HepG2 (cell line): ENCODE data around the gene SOX13. TPM values are rescaled to one million over a fixed set of nuclear protein-coding genes. Genes with fewer than 3 reads are reported as not detected.

Experiments used
- ATAC-seq: fragments of 200-7000 bp; cut with Tn5 transposase; 3 replicates; pipeline ENCODE4 v1.9.1; 2020; ENCODE audit warnings: mild to moderate bottlenecking, moderate library complexity
- BruUV-seq: library from RNA; stranded (reverse); fragments of 400-500 nt; replicated peaks from 2 replicates; lab custom pipeline; 2021; lab: Mats Ljungman, UMichigan
- CTCF ChIA-PET: fragments of 300-600 bp; formaldehyde crosslinking; extraction: SDS; loops from one replicate; lab custom pipeline; 2021; ENCODE audit warnings: low total read pairs, inconsistent platforms, low intra/inter-chr PET ratio; lab: Yijun Ruan, JAX
- POLR2A ChIA-PET: fragments of 350-600 bp; sonication (Branson Sonifier 250); formaldehyde crosslinking; loops from one replicate; lab custom pipeline; 2020; ENCODE audit warnings: antibody characterized with exemption, inconsistent platforms; lab: Yijun Ruan, JAX
- DNase-seq: peaks from one replicate; pipeline ENCODE4 v3.0.0-alpha.2; 2015; ENCODE audit warnings: low spot score
- FAIRE-seq: peaks from 3 replicates; lab custom pipeline; 2011; peaks lifted over from hg19 to GRCh38; lab: Jason Lieb, UNC
- H2AFZ ChIP-seq: one replicate; pipeline ENCODE4 v1.6.1; 2011; ENCODE audit warnings: low read length, inconsistent platforms
- H3K27ac ChIP-seq: fragments of 300-600 bp; 3 replicates; pipeline ENCODE4 v1.8.0; 2011; ENCODE audit warnings: mixed run types, mild to moderate bottlenecking, mixed read lengths, low read length, inconsistent platforms; ENCODE audit not compliant: insufficient read depth; ENCODE audit errors: extremely low read length
- H3K27me3 ChIP-seq, 2 experiments: fragments of 200-600 bp in 1 of 2; 2 replicates in 1 of 2; 3 replicates in 1 of 2; pipeline versions ENCODE4 v1.6.0 to v1.8.0; 2011; ENCODE audit warnings: low read length in 2 of 2, mild to moderate bottlenecking in 2 of 2, moderate library complexity in 2 of 2, inconsistent platforms in 1 of 2; ENCODE audit not compliant: insufficient read depth in 2 of 2, control insufficient read depth in 1 of 2
- H3K36me3 ChIP-seq, 2 experiments: fragments of 200-600 bp in 1 of 2; replicated peaks in 1 of 2; 2 replicates in 1 of 2; 3 replicates in 1 of 2; pipeline versions ENCODE4 v1.5.1 to v1.8.0; 2011; ENCODE audit warnings: low read length in 2 of 2, inconsistent platforms in 1 of 2; ENCODE audit not compliant: insufficient read depth in 2 of 2, control insufficient read depth in 1 of 2
- H3K4me1 ChIP-seq: 2 replicates; pipeline ENCODE4 v1.5.1; 2012; ENCODE audit warnings: low read length, inconsistent platforms; ENCODE audit not compliant: insufficient read depth
- H3K4me2 ChIP-seq: 2 replicates; pipeline ENCODE4 v1.6.0; 2011; ENCODE audit warnings: low read depth, low read length, inconsistent platforms
- H3K4me3 ChIP-seq, 3 experiments: fragments of 200-600 bp in 1 of 3; sonication (generic), shearing (Covaris generic) in 1 of 3; replicated peaks in 1 of 3; 2 replicates each; pipeline ENCODE4 v1.5.1; 2011 to 2016; ENCODE audit warnings: low read length in 3 of 3, inconsistent platforms in 2 of 3, low read depth in 2 of 3, mild to moderate bottlenecking in 2 of 3, control low read depth in 1 of 3, mixed read lengths in 1 of 3; ENCODE audit not compliant: insufficient read depth in 1 of 3
- H3K79me2 ChIP-seq: one replicate; pipeline ENCODE4 v1.6.1; 2011; ENCODE audit warnings: low read length, inconsistent platforms; ENCODE audit not compliant: insufficient read depth
- H3K9ac ChIP-seq: 2 replicates; pipeline ENCODE4 v1.6.0; 2011; ENCODE audit warnings: mild to moderate bottlenecking, low read depth, low read length, inconsistent platforms; ENCODE audit not compliant: insufficient read depth
- H3K9me3 ChIP-seq: 2 replicates; pipeline ENCODE4 v1.5.1; 2012; ENCODE audit warnings: mild to moderate bottlenecking, low read length
- H4K20me1 ChIP-seq: 2 replicates; pipeline ENCODE4 v1.6.0; 2011; ENCODE audit warnings: inconsistent platforms, mild to moderate bottlenecking, low read length, moderate library complexity; ENCODE audit not compliant: insufficient read depth
- AHR ChIP-seq: IDR thresholded peaks from 2 replicates; pipeline ENCODE4 v1.6.1; 2018; ENCODE audit warnings: missing genetic modification reagents, missing compliant biosample characterization
- CREB1 ChIP-seq, 2 experiments: fragments of 450-650 bp in 1 of 2; IDR thresholded peaks; 2 replicates each; pipeline ENCODE4 v1.6.1; 2016 to 2017; ENCODE audit warnings: control low read depth in 1 of 2, mild to moderate bottlenecking in 1 of 2, missing compliant biosample characterization in 1 of 2, missing genetic modification characterization in 1 of 2
- KDM5B ChIP-seq: sonication (generic); formaldehyde crosslinking; IDR thresholded peaks from 2 replicates; pipeline ENCODE4 v1.4.0; 2020; ENCODE audit warnings: missing genetic modification reagents, mild to moderate bottlenecking, borderline replicate concordance
- NFRKB ChIP-seq: fragments of 450-650 bp; IDR thresholded peaks from 2 replicates; pipeline ENCODE4 v1.6.1; 2017
- PHB2 ChIP-seq: fragments of 450-650 bp; IDR thresholded peaks from 2 replicates; pipeline ENCODE4 v1.6.1; 2018; ENCODE audit not compliant: partially characterized antibody
- RBAK ChIP-seq: sonication (generic); formaldehyde crosslinking; IDR thresholded peaks from 2 replicates; pipeline ENCODE4 v1.5.1; 2020; ENCODE audit warnings: mild to moderate bottlenecking, missing genetic modification reagents
- RBFOX2 ChIP-seq: fragments of 200-400 bp; formaldehyde crosslinking; IDR thresholded peaks from 2 replicates; pipeline ENCODE4 v1.6.1; 2017; ENCODE audit warnings: low read depth, mild to moderate bottlenecking, low read length
- RBM22 ChIP-seq: fragments of 200-400 bp; formaldehyde crosslinking; optimal IDR thresholded peaks from 2 replicates; pipeline ENCODE3; 2017; ENCODE audit warnings: mild to moderate bottlenecking, low read length, moderate library complexity
- RXRA ChIP-seq: sonication (generic); formaldehyde crosslinking; IDR thresholded peaks from 2 replicates; pipeline ENCODE4 v1.5.1; 2020; ENCODE audit warnings: missing genetic modification reagents
- ZNF160 ChIP-seq: sonication (generic); formaldehyde crosslinking; IDR thresholded peaks from 2 replicates; pipeline ENCODE4 v1.8.0; 2022; ENCODE audit warnings: mild to moderate bottlenecking, inconsistent platforms, missing genetic modification reagents
- ZNF251 ChIP-seq: sonication (generic); formaldehyde crosslinking; IDR thresholded peaks from 2 replicates; pipeline ENCODE4 v1.9.0; 2021; ENCODE audit warnings: mild to moderate bottlenecking, missing genetic modification reagents
- ZNF460 ChIP-seq: sonication (generic); formaldehyde crosslinking; IDR thresholded peaks from 2 replicates; pipeline ENCODE4 v1.5.1; 2020; ENCODE audit warnings: missing genetic modification reagents, mild to moderate bottlenecking, borderline replicate concordance
- ZNF549 ChIP-seq: sonication (generic); formaldehyde crosslinking; IDR thresholded peaks from 2 replicates; pipeline ENCODE4 v1.5.0; 2020; ENCODE audit warnings: missing genetic modification reagents
- ZNF737 ChIP-seq: sonication (generic); formaldehyde crosslinking; IDR thresholded peaks from 2 replicates; pipeline ENCODE4 v1.5.0; 2020; ENCODE audit warnings: missing genetic modification reagents, mild to moderate bottlenecking, borderline replicate concordance
- ZSCAN9 ChIP-seq: IDR thresholded peaks from 2 replicates; pipeline ENCODE4 v1.6.1; 2016; ENCODE audit warnings: borderline replicate concordance
- WGBS: methylation state at CpG from one replicate; pipeline ENCODE4 v1.1.6; 2017; ENCODE audit warnings: low lambda C conversion rate; 5-methylcytosine and 5-hydroxymethylcytosine counted together
- in situ Hi-C: cut with HindIII; loops from 2 replicates; pipeline ENCODE4 v1.10.0; 2017; ENCODE audit warnings: low pct_unique_long_range_greater_than_20kb; ENCODE audit not compliant: extremely low pct_ligation_motif_present
- intact Hi-C: fragments of 100-400 bp; cut with micrococcal nuclease; formaldehyde crosslinking; loops from one replicate; pipeline ENCODE4 v1.10.0; 2022; ENCODE audit not compliant: unreplicated experiment
- polyA plus RNA-seq, 8 experiments: library from polyadenylated mRNA; depleted of rRNA in 3 of 8; stranded (reverse) in 7 of 8; unstranded in 1 of 8; fragments of >200 nt; fragmentation: Illumina TruSeq in 4 of 8; extraction: Trizol in 4 of 8; gene quantifications; 2 replicates each; pipeline versions ENCODE4 v1.2.1 to v1.2.3, GENCODE V29; 2011 to 2016; ENCODE audit warnings: low read depth in 4 of 8, missing spikeins in 1 of 8, mixed read lengths in 1 of 8; ENCODE audit not compliant: insufficient read depth in 1 of 8
- total RNA-seq, 5 experiments: library from RNA; depleted of rRNA; stranded (reverse); fragments of >200 nt; fragmentation: Illumina TruSeq; extraction: Trizol; gene quantifications; 2 replicates each; pipeline ENCODE4 v1.2.3, GENCODE V29; 2016; ENCODE audit warnings: low read depth in 1 of 5
- TF ChIP-seq, protein P1 (sequence below): IDR thresholded peaks from 2 replicates; pipeline ENCODE4 v1.6.1; 2016; ENCODE audit warnings: missing compliant biosample characterization, missing genetic modification reagents, borderline replicate concordance
- TF ChIP-seq, protein P2 (sequence below), 2 experiments: fragments of 450-650 bp in 1 of 2; sonication (generic) in 1 of 2; formaldehyde crosslinking in 1 of 2; IDR thresholded peaks; 2 replicates each; pipeline versions ENCODE4 v1.6.1 to v1.8.0; 2016 to 2022; ENCODE audit warnings: antibody characterized with exemption in 1 of 2, mild to moderate bottlenecking in 1 of 2, missing genetic modification reagents in 1 of 2

SOX13 gene
- total and polyA plus RNA-seq, 2 of the 13 experiments (the other 11 are each of a cell fraction or from before 2014, with no cell fraction given): 13.3 to 15.8 TPM

DNA sequence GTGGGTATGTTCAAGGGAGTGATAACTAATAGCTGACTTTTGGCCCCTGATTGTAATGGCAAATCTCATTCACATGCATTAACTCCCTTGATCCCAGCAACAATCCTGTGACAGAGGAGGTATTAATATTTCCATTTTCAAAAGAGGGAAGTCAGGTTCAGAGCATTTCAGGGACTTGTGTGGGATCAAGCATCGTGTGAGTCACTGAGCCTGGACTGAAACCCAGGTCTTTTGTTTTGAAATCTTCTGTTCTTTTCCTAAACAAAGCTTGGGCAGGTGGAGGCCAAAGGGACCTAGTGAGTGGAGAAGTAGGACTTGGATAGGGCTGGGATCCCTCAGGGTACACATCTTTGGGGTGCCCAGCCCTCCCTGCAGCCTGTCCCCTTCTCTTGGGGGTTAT, 41.0 kb downstream of the SOX13 start:
- H3K9me3 ChIP-seq: no peaks in the 10 kb centered on the region
- no peak for FAIRE-seq
- H3K27me3 ChIP-seq: no peaks in the 10 kb centered on the region
- TSS peak; percentile 22 for BruUV-seq
- peaks cover 26% of the 10 kb centered on the region for H3K79me2 ChIP-seq
- no peaks in the 10 kb centered on the region for H4K20me1 ChIP-seq
- 73% methylated on average over 1 of the region's 1 CpG for WGBS
- POLR2A ChIA-PET: no interaction called here
- no peak for DNase-seq
- no peak overlapping the region for H2AFZ ChIP-seq
- CTCF ChIA-PET: no interaction called here
- no peak for ATAC-seq
- no peak overlapping the region for H3K4me2 ChIP-seq
- H3K36me3 ChIP-seq: peaks cover 26 to 46% of the 10 kb centered on the region in 2 experiments
- H3K4me3 ChIP-seq: no peak overlapping the region
- H3K27ac ChIP-seq: no peak overlapping the region
- in situ Hi-C loops: no loop called here
- H3K4me1 ChIP-seq: no peaks in the 10 kb centered on the region
- intact Hi-C loops: no loop called here
- no peak overlapping the region for H3K9ac ChIP-seq
- no peak for TF ChIP-seq ZNF160 (CRISPR knock-in tag)
- no peak for TF ChIP-seq ZNF549 (CRISPR knock-in tag)
- no peak for TF ChIP-seq KDM5B (CRISPR knock-in tag)
- TF ChIP-seq, protein P1, sequence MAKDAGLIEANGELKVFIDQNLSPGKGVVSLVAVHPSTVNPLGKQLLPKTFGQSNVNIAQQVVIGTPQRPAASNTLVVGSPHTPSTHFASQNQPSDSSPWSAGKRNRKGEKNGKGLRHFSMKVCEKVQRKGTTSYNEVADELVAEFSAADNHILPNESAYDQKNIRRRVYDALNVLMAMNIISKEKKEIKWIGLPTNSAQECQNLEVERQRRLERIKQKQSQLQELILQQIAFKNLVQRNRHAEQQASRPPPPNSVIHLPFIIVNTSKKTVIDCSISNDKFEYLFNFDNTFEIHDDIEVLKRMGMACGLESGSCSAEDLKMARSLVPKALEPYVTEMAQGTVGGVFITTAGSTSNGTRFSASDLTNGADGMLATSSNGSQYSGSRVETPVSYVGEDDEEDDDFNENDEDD: no peak
- TF ChIP-seq ZNF737 (CRISPR knock-in tag): no peak
- TF ChIP-seq PHB2: no peak
- no peak for TF ChIP-seq NFRKB
- no peak for TF ChIP-seq CREB1 (IDR thresholded peaks at IDR 0.05)
- no peak for TF ChIP-seq CREB1 (CRISPR knock-in tag; IDR thresholded peaks at IDR 0.05)
- no peak for TF ChIP-seq RXRA (CRISPR knock-in tag)
- no peak for TF ChIP-seq ZSCAN9 (CRISPR knock-in tag)
- TF ChIP-seq ZNF251 (CRISPR knock-in tag): no peak
- no peak for TF ChIP-seq AHR
- no peak for TF ChIP-seq RBAK
- TF ChIP-seq, protein P2, sequence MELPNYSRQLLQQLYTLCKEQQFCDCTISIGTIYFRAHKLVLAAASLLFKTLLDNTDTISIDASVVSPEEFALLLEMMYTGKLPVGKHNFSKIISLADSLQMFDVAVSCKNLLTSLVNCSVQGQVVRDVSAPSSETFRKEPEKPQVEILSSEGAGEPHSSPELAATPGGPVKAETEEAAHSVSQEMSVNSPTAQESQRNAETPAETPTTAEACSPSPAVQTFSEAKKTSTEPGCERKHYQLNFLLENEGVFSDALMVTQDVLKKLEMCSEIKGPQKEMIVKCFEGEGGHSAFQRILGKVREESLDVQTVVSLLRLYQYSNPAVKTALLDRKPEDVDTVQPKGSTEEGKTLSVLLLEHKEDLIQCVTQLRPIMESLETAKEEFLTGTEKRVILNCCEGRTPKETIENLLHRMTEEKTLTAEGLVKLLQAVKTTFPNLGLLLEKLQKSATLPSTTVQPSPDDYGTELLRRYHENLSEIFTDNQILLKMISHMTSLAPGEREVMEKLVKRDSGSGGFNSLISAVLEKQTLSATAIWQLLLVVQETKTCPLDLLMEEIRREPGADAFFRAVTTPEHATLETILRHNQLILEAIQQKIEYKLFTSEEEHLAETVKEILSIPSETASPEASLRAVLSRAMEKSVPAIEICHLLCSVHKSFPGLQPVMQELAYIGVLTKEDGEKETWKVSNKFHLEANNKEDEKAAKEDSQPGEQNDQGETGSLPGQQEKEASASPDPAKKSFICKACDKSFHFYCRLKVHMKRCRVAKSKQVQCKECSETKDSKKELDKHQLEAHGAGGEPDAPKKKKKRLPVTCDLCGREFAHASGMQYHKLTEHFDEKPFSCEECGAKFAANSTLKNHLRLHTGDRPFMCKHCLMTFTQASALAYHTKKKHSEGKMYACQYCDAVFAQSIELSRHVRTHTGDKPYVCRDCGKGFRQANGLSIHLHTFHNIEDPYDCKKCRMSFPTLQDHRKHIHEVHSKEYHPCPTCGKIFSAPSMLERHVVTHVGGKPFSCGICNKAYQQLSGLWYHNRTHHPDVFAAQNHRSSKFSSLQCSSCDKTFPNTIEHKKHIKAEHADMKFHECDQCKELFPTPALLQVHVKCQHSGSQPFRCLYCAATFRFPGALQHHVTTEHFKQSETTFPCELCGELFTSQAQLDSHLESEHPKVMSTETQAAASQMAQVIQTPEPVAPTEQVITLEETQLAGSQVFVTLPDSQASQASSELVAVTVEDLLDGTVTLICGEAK (IDR thresholded peaks at IDR 0.05): no peak
- TF ChIP-seq, protein P2 (CRISPR knock-in tag; IDR thresholded peaks at IDR 0.05): no peak
- no peak for TF ChIP-seq RBFOX2
- TF ChIP-seq ZNF460: no peak
- no peak for TF ChIP-seq RBM22
